SU-DHL-6 (cell line): Measurements from ENCODE around the gene MYBBP1A.

Source experiments
- EZH2phosphoT487 ChIP-seq: fragments of 200-600 bp; sonication (generic), shearing (Covaris generic); conservative IDR thresholded peaks from 2 replicates; pipeline ENCODE4 v1.6.1; 2018; ENCODE audit warnings: mild to moderate bottlenecking, antibody characterized with exemption, low read length, moderate library complexity, mixed read lengths
- TF ChIP-seq, protein P1 (sequence below): fragments of 200-600 bp; sonication (generic); IDR thresholded peaks from one replicate; pipeline ENCODE4 v1.5.1; 2017; ENCODE audit warnings: antibody characterized with exemption, mild to moderate bottlenecking, low read length, moderate library complexity; ENCODE audit not compliant: insufficient read depth, poor library complexity, severe bottlenecking

DNA sequence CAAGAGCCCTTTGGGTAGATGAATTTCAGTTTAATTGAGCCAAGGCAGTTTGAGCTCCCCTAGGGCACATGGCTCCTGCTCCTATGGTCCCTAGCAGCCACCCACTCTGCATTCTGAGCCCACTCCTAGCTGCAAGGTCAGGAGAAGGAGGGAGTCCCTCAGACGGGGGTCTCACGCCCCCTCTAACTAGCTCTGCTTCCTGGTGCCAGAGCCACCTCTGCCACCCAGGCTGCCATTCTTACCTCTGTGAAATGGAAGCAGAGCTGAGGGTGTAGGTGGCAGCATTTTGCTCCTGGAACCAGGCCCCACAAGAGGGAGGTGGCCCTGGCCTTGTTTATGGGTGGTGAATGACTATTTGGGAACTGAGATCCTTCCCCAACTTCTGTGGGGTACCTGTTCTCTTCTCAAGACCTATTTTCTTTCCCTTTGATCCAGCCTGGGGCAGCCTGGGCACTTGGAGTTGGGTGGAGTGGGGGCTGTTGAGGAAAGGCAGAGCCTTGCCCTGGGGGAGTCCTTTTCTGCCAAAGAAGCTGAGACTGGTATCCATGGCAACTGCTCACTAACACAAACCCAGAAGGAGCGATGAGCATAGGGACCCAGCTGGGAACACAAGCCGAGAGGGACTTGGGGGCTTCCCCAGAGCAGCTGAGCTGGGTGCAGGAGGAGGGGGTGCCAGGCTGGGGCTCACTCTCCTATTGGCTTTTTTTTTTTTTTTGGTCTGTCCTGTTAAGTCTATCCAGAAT lies 51.7 kb downstream of the MYBBP1A start:
- TF ChIP-seq, protein P1, sequence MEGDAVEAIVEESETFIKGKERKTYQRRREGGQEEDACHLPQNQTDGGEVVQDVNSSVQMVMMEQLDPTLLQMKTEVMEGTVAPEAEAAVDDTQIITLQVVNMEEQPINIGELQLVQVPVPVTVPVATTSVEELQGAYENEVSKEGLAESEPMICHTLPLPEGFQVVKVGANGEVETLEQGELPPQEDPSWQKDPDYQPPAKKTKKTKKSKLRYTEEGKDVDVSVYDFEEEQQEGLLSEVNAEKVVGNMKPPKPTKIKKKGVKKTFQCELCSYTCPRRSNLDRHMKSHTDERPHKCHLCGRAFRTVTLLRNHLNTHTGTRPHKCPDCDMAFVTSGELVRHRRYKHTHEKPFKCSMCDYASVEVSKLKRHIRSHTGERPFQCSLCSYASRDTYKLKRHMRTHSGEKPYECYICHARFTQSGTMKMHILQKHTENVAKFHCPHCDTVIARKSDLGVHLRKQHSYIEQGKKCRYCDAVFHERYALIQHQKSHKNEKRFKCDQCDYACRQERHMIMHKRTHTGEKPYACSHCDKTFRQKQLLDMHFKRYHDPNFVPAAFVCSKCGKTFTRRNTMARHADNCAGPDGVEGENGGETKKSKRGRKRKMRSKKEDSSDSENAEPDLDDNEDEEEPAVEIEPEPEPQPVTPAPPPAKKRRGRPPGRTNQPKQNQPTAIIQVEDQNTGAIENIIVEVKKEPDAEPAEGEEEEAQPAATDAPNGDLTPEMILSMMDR, result no peak
- no peak for TF ChIP-seq EZH2phosphoT487
